ENCODE measurements around the gene ASNS.

Gene ASNS

GRCh38 chr7:97842772-97843345 lies 29.3 kb downstream of the ASNS start:
- DNase-seq (ENCODE audit: low read depth in 2 of 2): no peak

DNA sequence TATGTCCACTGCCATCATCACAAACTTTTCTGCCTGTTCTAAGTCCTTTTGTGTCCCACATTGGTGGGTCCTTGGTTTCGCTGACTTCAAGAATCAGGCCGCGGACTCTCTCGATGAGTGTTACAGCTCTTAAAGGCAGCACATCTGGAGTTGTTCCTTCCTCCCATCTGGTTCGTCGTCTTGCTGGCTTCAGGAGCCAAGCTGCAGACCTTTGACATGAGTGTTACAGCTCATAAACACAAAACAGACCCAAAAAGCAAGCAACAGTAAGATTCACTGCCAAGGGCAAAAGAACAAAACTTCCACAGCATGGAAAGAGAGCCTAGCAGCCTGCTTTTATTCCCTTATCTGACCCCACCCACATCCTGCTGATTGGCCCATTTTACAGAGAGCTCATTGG lies 30.2 kb downstream of the ASNS start:
- no peak for DNase-seq (ENCODE audit: low read depth in 2 of 2)

DNA sequence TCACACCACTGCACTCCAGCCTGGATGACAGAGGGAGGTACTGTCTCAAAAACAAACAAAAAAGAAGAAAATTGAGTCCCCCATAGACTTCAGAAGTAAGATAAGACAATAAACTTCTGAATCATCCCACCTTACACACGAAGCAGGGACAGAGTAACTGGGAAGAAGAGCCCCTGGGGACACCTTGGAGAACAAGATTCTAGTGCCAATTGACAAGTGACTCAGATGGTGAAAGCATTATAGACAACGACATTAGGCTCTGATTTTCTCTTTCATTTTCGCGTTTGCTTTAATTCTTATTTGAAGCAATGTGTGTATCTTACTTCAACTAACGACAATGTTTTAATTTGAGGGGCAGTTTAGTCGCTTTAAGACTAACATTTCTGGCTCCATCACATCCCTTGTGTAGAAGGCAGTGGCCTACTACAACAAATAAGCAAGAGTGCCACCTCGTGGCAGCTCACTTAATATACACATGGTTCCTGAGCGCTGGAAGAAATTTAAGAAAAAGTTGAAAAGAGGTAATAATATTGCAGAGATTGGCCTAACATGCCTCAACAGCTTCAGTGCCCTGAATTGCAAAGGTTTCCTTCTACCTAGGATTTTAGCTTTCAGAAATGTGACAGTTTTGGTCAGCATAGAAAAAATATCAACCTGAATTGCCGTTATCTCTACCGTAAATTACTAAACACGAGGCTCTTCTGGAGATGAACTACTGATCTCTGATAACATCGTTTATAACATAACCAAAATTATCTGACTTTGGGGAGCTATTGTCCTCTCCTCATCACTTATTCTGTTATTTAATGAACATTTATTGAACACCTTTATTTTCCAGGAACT lies 36.7 kb downstream of the ASNS start:
- DNase-seq (ENCODE audit: low read depth in 2 of 2): peak; percentile 14

DNA sequence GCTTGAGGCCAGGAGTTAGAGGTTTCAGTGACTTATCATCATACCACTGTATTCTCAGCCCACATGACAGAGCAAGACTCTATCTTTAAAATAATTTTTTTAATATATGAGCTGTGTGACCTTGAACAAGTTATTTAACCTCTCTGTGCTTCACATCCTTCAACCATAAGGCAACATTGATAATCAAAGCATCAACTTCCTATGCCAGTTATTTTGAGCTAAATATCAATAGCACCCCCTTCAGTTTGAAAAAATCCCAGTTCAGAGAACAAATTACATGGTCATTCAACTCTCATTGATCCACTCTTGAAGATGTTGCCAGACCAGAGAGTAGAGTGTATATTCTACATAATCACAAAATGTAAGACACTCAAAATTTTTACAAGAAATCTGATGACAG lies 53.0 kb downstream of the ASNS start:
- no peak for DNase-seq (ENCODE audit: low read depth in 2 of 2)

GRCh38 chr7:97818066-97818663 lies 54.0 kb downstream of the ASNS start:
- DNase-seq (ENCODE audit: low read depth in 2 of 2): no peak

Measured in activated CD8-positive, alpha-beta memory T cell treated with anti-CD3 and anti-CD28 coated beads for 4 hours (primary cell).